HUES64 (cell line): ENCODE measurements around the gene MOGAT2.

Source experiments
- H3K27ac ChIP-seq: 2 replicates; pipeline ENCODE4 v1.7.0; 2013; ENCODE audit warnings: low read depth, low read length, inconsistent platforms
- H3K27me3 ChIP-seq: 2 replicates; pipeline ENCODE4 v1.6.1; 2013; ENCODE audit warnings: mild to moderate bottlenecking, low read length; ENCODE audit not compliant: insufficient read depth
- H3K36me3 ChIP-seq: 2 replicates; pipeline ENCODE4 v1.6.1; 2013; ENCODE audit warnings: mild to moderate bottlenecking, low read length; ENCODE audit not compliant: insufficient read depth
- H3K4me1 ChIP-seq: 2 replicates; pipeline ENCODE4 v1.6.1; 2013; ENCODE audit warnings: mild to moderate bottlenecking, low read length, moderate library complexity; ENCODE audit not compliant: insufficient read depth
- H3K4me3 ChIP-seq: 2 replicates; pipeline ENCODE4 v1.5.1; 2013; ENCODE audit warnings: mild to moderate bottlenecking, low read length, moderate library complexity
- H3K9ac ChIP-seq: 2 replicates; pipeline ENCODE4 v1.6.1; 2013; ENCODE audit warnings: mild to moderate bottlenecking, low read depth, low read length
- H3K9me3 ChIP-seq: 2 replicates; pipeline ENCODE4 v1.6.1; 2013; ENCODE audit warnings: low read depth, low read length; ENCODE audit not compliant: insufficient read depth
- WGBS: fragments of 150-250, 120-280 bp; methylation state at CpG from one replicate; pipeline ENCODE4 v1.1.7; 2013; ENCODE audit warnings: missing lambda C conversion rate; 5-methylcytosine and 5-hydroxymethylcytosine counted together

The MOGAT2 gene

DNA sequence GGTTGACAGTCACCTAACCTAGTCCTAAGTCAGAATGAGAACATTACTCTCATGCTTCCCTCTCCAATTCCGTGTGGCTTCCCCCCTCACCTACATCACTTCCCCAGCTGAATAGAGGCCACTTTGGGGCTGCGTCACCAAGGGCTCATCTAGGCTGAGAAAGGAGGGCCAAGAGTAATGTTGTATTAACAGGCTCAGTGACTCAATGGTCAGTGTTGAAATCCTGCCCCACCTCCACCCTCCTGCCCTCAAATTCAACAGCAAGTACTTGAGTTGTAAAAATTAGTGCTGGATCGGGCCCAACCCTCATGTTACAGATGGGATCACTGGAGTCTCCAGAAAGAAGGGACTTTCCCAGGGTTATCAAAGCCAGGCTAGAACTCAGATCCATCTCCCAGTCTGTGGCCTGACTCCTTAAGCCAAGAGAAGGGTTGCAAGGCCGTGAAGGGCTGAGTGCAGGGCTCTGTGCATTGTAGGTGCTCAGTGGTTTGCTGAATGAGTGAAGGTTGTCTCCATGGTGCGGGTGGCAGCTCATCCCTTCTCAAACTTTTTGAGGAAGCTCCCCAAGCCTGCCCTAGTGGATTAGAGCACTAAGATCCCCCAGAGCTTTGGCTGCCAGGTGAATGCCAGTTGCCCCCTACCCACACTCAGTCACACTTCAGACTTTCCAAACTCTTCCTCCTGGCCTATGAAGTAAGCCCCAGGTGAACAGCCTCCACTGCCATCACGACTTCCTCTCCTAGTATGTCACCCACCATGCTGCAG, 54.2 kb downstream of the MOGAT2 start:
- Histone ChIP-seq H3K4me3 (no peak overlapping the region), H3K9me3 (no peaks in the 10 kb centered on the region), H3K27ac (no peak overlapping the region), H3K9ac (no peak overlapping the region), H3K4me1 (peaks cover 6% of the 10 kb centered on the region), H3K36me3 (no peaks in the 10 kb centered on the region), H3K27me3 (peaks cover 56% of the 10 kb centered on the region)
- 86% methylated on average over 5 of the region's 6 CpGs for WGBS

DNA sequence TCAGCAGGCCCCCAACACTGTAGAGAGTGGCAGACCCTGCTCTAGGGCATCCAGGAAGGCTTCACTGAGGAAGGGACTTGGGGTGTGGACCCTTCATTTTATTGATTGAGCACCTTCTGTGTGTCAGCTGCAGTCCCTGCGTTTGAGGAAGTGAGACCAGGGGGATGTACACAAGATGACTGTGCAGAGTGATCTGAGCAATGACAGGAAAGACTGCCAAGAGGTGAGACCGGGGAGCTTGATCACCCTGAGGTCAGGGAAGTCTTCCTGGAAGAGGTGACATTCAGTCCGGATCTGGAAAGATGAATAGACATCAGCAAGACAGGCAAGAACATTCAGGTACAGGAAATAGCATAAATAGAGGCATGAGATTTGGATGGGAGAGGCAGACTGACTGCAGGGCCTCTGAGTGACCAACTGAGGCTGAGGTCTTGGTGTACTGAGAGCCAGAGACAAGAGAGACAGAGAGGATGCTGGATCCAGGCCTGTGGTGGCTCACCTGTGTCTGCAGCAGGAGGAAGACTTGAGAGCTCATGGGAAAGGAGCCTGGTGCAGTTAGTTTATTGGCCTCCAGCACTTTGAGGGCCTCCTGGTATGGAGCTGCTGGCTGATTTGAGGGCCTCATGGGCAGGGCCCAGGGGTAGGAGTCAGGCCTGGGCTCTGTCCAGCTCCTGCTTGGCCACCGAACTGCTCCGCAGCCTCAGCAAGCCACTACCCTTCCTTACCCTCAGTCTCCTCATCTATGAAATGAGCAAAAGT, 56.1 kb downstream of the MOGAT2 start:
- Histone ChIP-seq H3K27ac (no peak overlapping the region), H3K9me3 (no peaks in the 10 kb centered on the region), H3K27me3 (peaks cover 37% of the 10 kb centered on the region)

GRCh38 chr11:75775056-75775455, 57.4 kb downstream of the MOGAT2 start:
- WGBS = 76% methylated on average over 3 of the region's 3 CpGs
- H3K9me3 ChIP-seq = no peaks in the 10 kb centered on the region
- no peak overlapping the region for H3K9ac ChIP-seq
- H3K4me1 ChIP-seq = no peaks in the 10 kb centered on the region
- H3K4me3 ChIP-seq = no peak overlapping the region
- peaks cover 24% of the 10 kb centered on the region for H3K27me3 ChIP-seq
- H3K27ac ChIP-seq = no peak overlapping the region
- H3K36me3 ChIP-seq = no peaks in the 10 kb centered on the region

More for the DNA sequence above, 56.1 kb downstream of the MOGAT2 start:
- Histone ChIP-seq H3K9ac (no peak overlapping the region), H3K4me1 (no peaks in the 10 kb centered on the region; the same call in 1 of the 2 replicates), H3K4me3 (no peak overlapping the region), H3K36me3 (no peaks in the 10 kb centered on the region)
- WGBS = 91% methylated on average over 5 of the region's 5 CpGs

DNA sequence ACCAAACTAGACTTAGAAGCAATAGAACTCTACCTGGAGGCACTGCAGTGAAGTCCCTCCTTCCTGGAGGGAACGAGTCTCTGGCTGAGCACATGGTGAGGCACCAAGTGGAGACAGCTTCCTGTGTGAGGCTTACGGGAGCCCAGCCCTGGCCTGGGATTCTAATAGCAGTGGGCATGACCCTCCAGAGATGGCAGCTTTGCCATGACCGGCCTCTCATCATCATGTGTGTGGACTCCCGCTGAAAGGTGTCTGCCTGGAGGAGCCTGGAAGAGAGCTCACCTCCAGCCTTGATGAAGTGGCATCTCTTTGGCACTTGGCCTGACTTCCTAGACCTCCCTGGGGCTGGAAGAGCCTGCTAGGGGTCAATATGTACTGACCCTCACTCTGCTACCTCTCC, 58.9 kb downstream of the MOGAT2 start:
- 92% methylated on average over 4 of the region's 4 CpGs for WGBS
- Histone ChIP-seq H3K9me3 (no peaks in the 10 kb centered on the region), H3K36me3 (no peaks in the 10 kb centered on the region), H3K4me3 (no peak overlapping the region), H3K27me3 (peaks cover 9% of the 10 kb centered on the region), H3K9ac (no peak overlapping the region), H3K4me1 (no peaks in the 10 kb centered on the region), H3K27ac (no peak overlapping the region)

DNA sequence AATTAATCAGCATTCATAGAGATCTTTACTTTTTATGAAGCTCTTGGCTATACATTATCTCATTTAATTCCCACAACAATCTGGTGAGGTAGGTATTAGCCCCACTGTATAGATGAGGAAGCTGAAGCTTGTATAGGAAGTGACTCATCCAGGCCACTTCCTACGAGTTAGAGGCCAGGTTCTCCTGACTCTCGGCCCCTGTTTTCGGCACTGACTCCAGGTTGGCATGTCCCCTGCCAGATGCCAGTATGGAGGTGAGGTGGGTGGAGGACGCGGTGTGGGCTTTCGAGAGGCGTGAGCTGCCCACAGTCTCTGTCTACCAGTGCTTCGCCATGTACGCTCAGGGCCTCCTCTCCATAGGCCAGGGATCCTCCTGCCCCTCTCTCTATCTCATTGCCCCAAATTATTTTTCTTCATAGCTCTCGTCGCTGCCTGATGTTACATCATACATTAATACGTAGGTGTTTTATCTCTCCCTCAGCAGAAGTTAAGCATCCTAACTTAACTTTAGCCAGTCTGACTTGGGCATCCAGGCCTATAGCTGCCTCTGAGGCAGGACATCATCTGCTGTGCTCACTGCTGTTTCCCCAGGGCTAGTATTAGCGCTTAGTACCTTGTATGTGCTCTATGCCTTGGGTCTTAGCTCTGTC, 59.9 kb downstream of the MOGAT2 start:
- H3K4me1 ChIP-seq = no peaks in the 10 kb centered on the region
- no peaks in the 10 kb centered on the region for H3K36me3 ChIP-seq
- 94% methylated on average over 13 of the region's 13 CpGs for WGBS
- no peak overlapping the region for H3K4me3 ChIP-seq
- no peaks in the 10 kb centered on the region for H3K9me3 ChIP-seq
- H3K27me3 ChIP-seq = no peaks in the 10 kb centered on the region
- no peak overlapping the region for H3K9ac ChIP-seq
- H3K27ac ChIP-seq = no peak overlapping the region

GRCh38 chr11:75778962-75779361, 61.3 kb downstream of the MOGAT2 start:
- WGBS = 90% methylated on average over 5 of the region's 5 CpGs
- H3K9me3 ChIP-seq = no peaks in the 10 kb centered on the region
- no peak overlapping the region for H3K9ac ChIP-seq
- H3K27ac ChIP-seq = no peak overlapping the region
- H3K36me3 ChIP-seq = no peaks in the 10 kb centered on the region
- no peak overlapping the region for H3K4me3 ChIP-seq
- H3K27me3 ChIP-seq = no peaks in the 10 kb centered on the region
- H3K4me1 ChIP-seq = no peaks in the 10 kb centered on the region

- H3K4me1 ChIP-seq = no peaks in the 10 kb centered on the region
- H3K9me3 ChIP-seq = no peaks in the 10 kb centered on the region
- H3K27ac ChIP-seq = no peak overlapping the region
- H3K27me3 ChIP-seq = no peaks in the 10 kb centered on the region
- H3K4me3 ChIP-seq = no peak overlapping the region
- no peaks in the 10 kb centered on the region for H3K36me3 ChIP-seq
- 90% methylated on average over 2 of the region's 2 CpGs for WGBS
- no peak overlapping the region for H3K9ac ChIP-seq
Measured at GRCh38 chr11:75779960-75780359, 62.3 kb downstream of the MOGAT2 start.

GRCh38 chr11:75780888-75781287, 63.2 kb downstream of the MOGAT2 start:
- no peaks in the 10 kb centered on the region for H3K36me3 ChIP-seq
- no peak overlapping the region for H3K27ac ChIP-seq
- no peak overlapping the region for H3K4me3 ChIP-seq
- H3K27me3 ChIP-seq = no peaks in the 10 kb centered on the region
- 91% methylated on average over 3 of the region's 3 CpGs for WGBS
- H3K9me3 ChIP-seq = no peaks in the 10 kb centered on the region
- no peaks in the 10 kb centered on the region for H3K4me1 ChIP-seq
- H3K9ac ChIP-seq = no peak overlapping the region

DNA sequence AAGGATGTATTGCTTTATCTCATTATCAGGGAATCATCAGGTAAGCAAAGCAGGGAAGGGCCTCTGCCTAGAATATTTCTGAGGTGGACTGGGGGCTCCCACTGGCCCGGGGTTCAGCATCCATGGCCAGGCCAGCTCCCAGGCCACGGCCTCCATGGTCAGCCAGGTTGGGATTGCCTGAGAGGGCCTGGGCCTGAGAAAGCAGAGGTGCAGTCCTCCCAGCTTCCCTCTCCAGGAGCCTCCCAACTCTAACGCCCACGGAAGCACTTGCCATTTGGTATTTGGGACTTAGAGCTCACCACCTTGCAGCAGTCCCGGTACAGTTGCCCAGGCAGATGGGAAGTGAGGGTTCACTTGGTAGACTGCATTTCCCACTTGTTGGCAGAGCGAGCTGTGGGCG, 63.7 kb downstream of the MOGAT2 start:
- Histone ChIP-seq H3K36me3 (no peaks in the 10 kb centered on the region), H3K27ac (no peak overlapping the region), H3K4me1 (no peaks in the 10 kb centered on the region), H3K4me3 (no peak overlapping the region), H3K9ac (no peak overlapping the region), H3K27me3 (no peaks in the 10 kb centered on the region), H3K9me3 (no peaks in the 10 kb centered on the region)
- 94% methylated on average over 7 of the region's 7 CpGs for WGBS

DNA sequence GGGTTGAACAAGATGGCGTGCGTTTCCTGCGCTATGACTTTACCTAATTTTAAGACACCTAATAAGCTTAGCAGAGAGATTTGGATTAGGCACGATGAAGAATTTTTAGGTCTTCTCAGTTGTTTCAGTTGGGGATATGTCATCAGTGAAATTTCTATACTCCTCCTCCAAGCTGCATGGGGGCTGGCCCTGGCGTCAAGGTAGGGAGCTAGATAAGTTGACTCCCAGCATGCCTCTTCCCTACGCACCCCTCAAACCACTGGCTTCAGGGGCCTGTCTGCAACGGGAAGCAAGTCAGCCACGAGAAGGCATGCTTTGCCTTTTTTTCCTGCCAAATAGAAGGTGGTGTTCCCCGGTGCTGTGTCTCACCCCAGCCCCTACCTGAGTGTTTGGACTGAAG, 64.2 kb downstream of the MOGAT2 start:
- Histone ChIP-seq H3K27ac (no peak overlapping the region), H3K27me3 (no peaks in the 10 kb centered on the region), H3K4me1 (no peaks in the 10 kb centered on the region), H3K4me3 (no peak overlapping the region), H3K9ac (no peak overlapping the region), H3K36me3 (no peaks in the 10 kb centered on the region), H3K9me3 (no peaks in the 10 kb centered on the region)
- WGBS = 94% methylated on average over 6 of the region's 9 CpGs
